HepG2 (cell line): ENCODE measurements around the gene TTLL11. TPM values are rescaled to one million over a fixed set of nuclear protein-coding genes. Genes with fewer than 3 reads are reported as not detected.

Experiments used
- MAFF ChIP-seq: IDR thresholded peaks from 2 replicates; pipeline ENCODE4 v1.6.1; 2011; ENCODE audit warnings: low read depth, low read length, improper control_type of control experiment
- MATR3 ChIP-seq: sonication (generic); formaldehyde crosslinking; IDR thresholded peaks from 2 replicates; pipeline ENCODE4 v1.4.0; 2020; ENCODE audit warnings: missing genetic modification reagents
- MXD3 ChIP-seq: IDR thresholded peaks from 2 replicates; pipeline ENCODE4 v1.6.1; 2016; ENCODE audit warnings: mild to moderate bottlenecking, missing biosample characterization, missing genetic modification reagents
- NCOA1 ChIP-seq: sonication (generic); formaldehyde crosslinking; IDR thresholded peaks from 2 replicates; pipeline ENCODE4 v1.9.0; 2021; ENCODE audit warnings: missing genetic modification reagents
- POGK ChIP-seq: sonication (generic); formaldehyde crosslinking; conservative IDR thresholded peaks from 2 replicates; pipeline ENCODE4 v1.8.0; 2022; ENCODE audit warnings: mild to moderate bottlenecking, moderate library complexity, missing genetic modification reagents
- PRDM15 ChIP-seq: sonication (generic); formaldehyde crosslinking; IDR thresholded peaks from 2 replicates; pipeline ENCODE4 v1.4.0; 2020; ENCODE audit warnings: missing genetic modification reagents
- PTBP1 ChIP-seq: fragments of 200-400 bp; formaldehyde crosslinking; IDR thresholded peaks from 2 replicates; pipeline ENCODE4 v1.6.1; 2018; ENCODE audit warnings: low read length, low read depth; ENCODE audit not compliant: poor library complexity, severe bottlenecking
- TBP ChIP-seq: sonication (generic); formaldehyde crosslinking; IDR thresholded peaks from 2 replicates; pipeline ENCODE4 v1.5.0; 2020; ENCODE audit warnings: missing genetic modification reagents
- TRIM22 ChIP-seq: fragments of 450-650 bp; IDR thresholded peaks from 2 replicates; pipeline ENCODE4 v1.6.1; 2017
- ZBTB25 ChIP-seq: IDR thresholded peaks from 2 replicates; pipeline ENCODE4 v1.6.1; 2018; ENCODE audit warnings: missing genetic modification reagents
- ZNF44 ChIP-seq: sonication (generic); formaldehyde crosslinking; IDR thresholded peaks from 2 replicates; pipeline ENCODE4 v1.5.1; 2020; ENCODE audit warnings: mild to moderate bottlenecking, missing genetic modification reagents
- ZNF691 ChIP-seq: sonication (generic); formaldehyde crosslinking; IDR thresholded peaks from 2 replicates; pipeline ENCODE4 v1.4.0; 2020; ENCODE audit warnings: missing genetic modification reagents, low read depth, mild to moderate bottlenecking, borderline replicate concordance
- ZNF784 ChIP-seq: sonication (generic); formaldehyde crosslinking; IDR thresholded peaks from 2 replicates; pipeline ENCODE4 v1.5.1; 2020; ENCODE audit warnings: missing genetic modification reagents, mild to moderate bottlenecking, borderline replicate concordance
- polyA plus RNA-seq, 8 experiments: library from polyadenylated mRNA; depleted of rRNA in 3 of 8; stranded (reverse) in 7 of 8; unstranded in 1 of 8; fragments of >200 nt; fragmentation: Illumina TruSeq in 4 of 8; extraction: Trizol in 4 of 8; gene quantifications; 2 replicates each; pipeline versions ENCODE4 v1.2.1 to v1.2.3, GENCODE V29; 2011 to 2016; ENCODE audit warnings: low read depth in 4 of 8, missing spikeins in 1 of 8, mixed read lengths in 1 of 8; ENCODE audit not compliant: insufficient read depth in 1 of 8
- total RNA-seq, 5 experiments: library from RNA; depleted of rRNA; stranded (reverse); fragments of >200 nt; fragmentation: Illumina TruSeq; extraction: Trizol; gene quantifications; 2 replicates each; pipeline ENCODE4 v1.2.3, GENCODE V29; 2016; ENCODE audit warnings: low read depth in 1 of 5

Gene TTLL11
- total and polyA plus RNA-seq, 2 of the 13 experiments (the other 11 are each of a cell fraction or from before 2014, with no cell fraction given): 4.5 to 5.2 TPM

DNA sequence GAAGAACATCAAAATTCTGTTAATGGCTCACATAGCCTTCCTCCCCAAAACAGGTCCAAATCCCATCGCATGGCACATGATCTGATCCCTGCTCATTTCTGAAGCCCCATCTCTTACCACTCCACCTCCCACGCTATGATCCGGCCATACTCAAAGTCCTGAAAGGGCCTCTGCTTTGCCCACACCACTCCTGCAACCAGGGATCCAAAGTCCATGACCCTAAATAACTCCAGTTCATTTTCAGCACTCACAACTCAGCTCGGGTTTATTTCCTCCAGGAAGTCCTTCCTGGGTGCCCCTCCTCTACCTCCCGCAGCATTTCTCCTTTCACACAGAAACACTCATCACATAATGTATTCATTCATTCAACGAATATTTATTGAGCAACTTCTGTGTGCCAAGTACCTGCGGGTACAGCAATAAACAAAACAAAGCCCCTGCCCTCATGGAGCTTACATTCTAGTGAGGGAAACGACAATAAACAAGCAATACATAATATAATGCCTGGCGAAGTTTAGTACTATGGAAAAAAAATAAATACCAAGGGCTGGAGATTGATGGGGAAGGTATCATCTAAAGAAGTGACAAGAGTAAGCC lies 2.7 kb downstream of the TTLL11 start (continued):
- TF ChIP-seq NCOA1: no peak
- TF ChIP-seq MATR3 (CRISPR knock-in tag): no peak
- no peak for TF ChIP-seq TBP (CRISPR knock-in tag)
- no peak for TF ChIP-seq PRDM15
- TF ChIP-seq ZNF784: no peak
- TF ChIP-seq ZNF44 (CRISPR knock-in tag): no peak
- no peak for TF ChIP-seq ZBTB25 (CRISPR knock-in tag)
- TF ChIP-seq MXD3 (CRISPR knock-in tag): no peak
- TF ChIP-seq TRIM22: no peak
- no peak for TF ChIP-seq MAFF
- no peak for TF ChIP-seq PTBP1
- peak; percentile 82 for TF ChIP-seq POGK (CRISPR knock-in tag)
- TF ChIP-seq ZNF691: no peak
